Measurements from ENCODE around the gene PPP1CA. TPM values are rescaled to one million over a fixed set of nuclear protein-coding genes. Genes with fewer than 3 reads are reported as not detected.

PPP1CA gene
- total and polyA plus RNA-seq, 4 donors = 62.4 to 92.9 (median 75.9) TPM

- no peak for TF ChIP-seq TAF1 (conservative IDR thresholded peaks at IDR 0.05)
- TF ChIP-seq SP1 (IDR thresholded peaks at IDR 0.05) = no peak
These were observed 18.5 kb upstream of the PPP1CA start (continued) for GRCh38 chr11:67420147-67420645.

- no peak for DNase-seq (ENCODE audit: low spot score)
- H3K36me3 ChIP-seq (ENCODE audit: control insufficient read depth in 4 of 4, insufficient read depth in 3 of 4, low read depth in 1 of 4, low read length in 3 of 4) = no peaks in the 10 kb centered on the region
- H3K27ac ChIP-seq (ENCODE audit: low read depth in 1 of 2, low read length in 2 of 2) = peak overlapping the region in 1 of 2 donors; percentile 23
- peaks cover 21 to 38% (median 28%) of the 10 kb centered on the region in 4 donors for H3K4me1 ChIP-seq (ENCODE audit: control insufficient read depth in 4 of 4, insufficient read depth in 4 of 4, low read length in 3 of 4)
- no peak overlapping the region for H3K4me3 ChIP-seq (ENCODE audit: low read depth in 1 of 3, low read length in 3 of 3)
- no peaks in the 10 kb centered on the region for H3K27me3 ChIP-seq (ENCODE audit: control insufficient read depth in 4 of 4, insufficient read depth in 4 of 4, low read length in 3 of 4)
- WGBS = 94% methylated on average over 21 of the region's 21 CpGs
- H3K9ac ChIP-seq (ENCODE audit: low read depth in 1 of 2, low read length in 2 of 2) = no peak overlapping the region
- no peaks in the 10 kb centered on the region for H3K9me3 ChIP-seq (ENCODE audit: control insufficient read depth in 4 of 4, low read length in 3 of 4)
- TF ChIP-seq HNF4A (conservative IDR thresholded peaks at IDR 0.05) (no peak), RXRA (IDR thresholded peaks at IDR 0.05) (no peak), HNF4G (IDR thresholded peaks at IDR 0.05) (no peak), NR2F2 (IDR thresholded peaks at IDR 0.05) (no peak), ZBTB33 (IDR thresholded peaks at IDR 0.05) (no peak), YY1 (IDR thresholded peaks at IDR 0.05) (no peak), TAF1 (conservative IDR thresholded peaks at IDR 0.05) (no peak), REST (IDR thresholded peaks at IDR 0.05) (no peak), ATF3 (IDR thresholded peaks at IDR 0.05) (no peak)
These were observed 17.8 kb upstream of the PPP1CA start for GRCh38 chr11:67419325-67420049.

GRCh38 chr11:67418476-67419281 is 17.0 kb upstream of the PPP1CA start:
- Histone ChIP-seq H3K9me3 (ENCODE audit: control insufficient read depth in 4 of 4, low read length in 3 of 4) (no peaks in the 10 kb centered on the region), H3K27ac (ENCODE audit: low read depth in 1 of 2, low read length in 2 of 2) (peak overlapping the region; percentile 23 to 28), H3K4me1 (ENCODE audit: control insufficient read depth in 4 of 4, insufficient read depth in 4 of 4, low read length in 3 of 4) (peaks cover 21 to 38% (median 28%) of the 10 kb centered on the region in 4 donors), H3K4me3 (ENCODE audit: low read depth in 1 of 3, low read length in 3 of 3) (no peak overlapping the region), H3K9ac (ENCODE audit: low read depth in 1 of 2, low read length in 2 of 2) (peak overlapping the region in 1 of 2 donors; percentile 27), H3K27me3 (ENCODE audit: control insufficient read depth in 4 of 4, insufficient read depth in 4 of 4, low read length in 3 of 4) (no peaks in the 10 kb centered on the region), H3K36me3 (ENCODE audit: control insufficient read depth in 4 of 4, insufficient read depth in 3 of 4, low read depth in 1 of 4, low read length in 3 of 4) (no peaks in the 10 kb centered on the region)
- DNase-seq (ENCODE audit: low spot score) = no peak
- 46% methylated on average over 26 of the region's 26 CpGs for WGBS
- TF ChIP-seq TAF1 (conservative IDR thresholded peaks at IDR 0.05) (no peak), RXRA (IDR thresholded peaks at IDR 0.05) (peak; percentile 12 to 46), HNF4A (conservative IDR thresholded peaks at IDR 0.05) (no peak), GABPA (IDR thresholded peaks at IDR 0.05 in 1 of 2, conservative IDR thresholded peaks at IDR 0.05 in 1 of 2) (no peak), MAX (IDR thresholded peaks at IDR 0.05) (no peak), JUND (IDR thresholded peaks at IDR 0.05) (no peak)

Data from liver (tissue), 9 donors.